AG09309 (cell line): ENCODE data around the gene STK39.

Source experiments
- DNase-seq: peaks from one replicate; pipeline ENCODE4 v3.0.0-alpha.2; 2010; ENCODE audit warnings: low read depth
- H3K4me3 ChIP-seq: 2 replicates; pipeline ENCODE4 v1.5.1; 2011; ENCODE audit warnings: mild to moderate bottlenecking, low read depth, low read length, moderate library complexity; ENCODE audit not compliant: control insufficient read depth
- TF ChIP-seq, protein P1 (sequence below): IDR thresholded peaks from 2 replicates; pipeline ENCODE4 v1.5.1; 2011; ENCODE audit warnings: mild to moderate bottlenecking, low read depth, low read length, inconsistent platforms; ENCODE audit not compliant: insufficient read depth, control insufficient read depth; ENCODE audit errors: missing control alignments

The STK39 gene

DNA sequence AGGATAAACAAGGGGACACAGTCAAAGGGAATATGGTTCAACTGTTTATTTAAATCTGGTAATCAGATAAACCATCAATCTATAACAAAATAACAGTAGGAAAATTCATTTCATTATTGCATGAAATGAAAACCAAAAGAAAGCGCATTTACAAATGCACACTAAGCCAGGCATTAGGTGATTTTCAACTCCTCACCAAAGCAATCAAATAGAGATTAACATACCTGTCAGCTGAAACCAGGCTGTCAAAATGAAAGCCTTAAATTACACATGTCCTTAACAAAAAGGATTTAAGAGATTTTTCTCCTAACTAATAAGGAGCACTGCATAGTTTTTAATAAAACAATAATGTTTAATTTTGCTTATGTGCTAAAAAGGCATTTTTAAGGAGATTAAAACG, 23.0 kb downstream of the STK39 start:
- no peak overlapping the region for H3K4me3 ChIP-seq
- TF ChIP-seq, protein P1, sequence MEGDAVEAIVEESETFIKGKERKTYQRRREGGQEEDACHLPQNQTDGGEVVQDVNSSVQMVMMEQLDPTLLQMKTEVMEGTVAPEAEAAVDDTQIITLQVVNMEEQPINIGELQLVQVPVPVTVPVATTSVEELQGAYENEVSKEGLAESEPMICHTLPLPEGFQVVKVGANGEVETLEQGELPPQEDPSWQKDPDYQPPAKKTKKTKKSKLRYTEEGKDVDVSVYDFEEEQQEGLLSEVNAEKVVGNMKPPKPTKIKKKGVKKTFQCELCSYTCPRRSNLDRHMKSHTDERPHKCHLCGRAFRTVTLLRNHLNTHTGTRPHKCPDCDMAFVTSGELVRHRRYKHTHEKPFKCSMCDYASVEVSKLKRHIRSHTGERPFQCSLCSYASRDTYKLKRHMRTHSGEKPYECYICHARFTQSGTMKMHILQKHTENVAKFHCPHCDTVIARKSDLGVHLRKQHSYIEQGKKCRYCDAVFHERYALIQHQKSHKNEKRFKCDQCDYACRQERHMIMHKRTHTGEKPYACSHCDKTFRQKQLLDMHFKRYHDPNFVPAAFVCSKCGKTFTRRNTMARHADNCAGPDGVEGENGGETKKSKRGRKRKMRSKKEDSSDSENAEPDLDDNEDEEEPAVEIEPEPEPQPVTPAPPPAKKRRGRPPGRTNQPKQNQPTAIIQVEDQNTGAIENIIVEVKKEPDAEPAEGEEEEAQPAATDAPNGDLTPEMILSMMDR: no peak
- no peak for DNase-seq

DNA sequence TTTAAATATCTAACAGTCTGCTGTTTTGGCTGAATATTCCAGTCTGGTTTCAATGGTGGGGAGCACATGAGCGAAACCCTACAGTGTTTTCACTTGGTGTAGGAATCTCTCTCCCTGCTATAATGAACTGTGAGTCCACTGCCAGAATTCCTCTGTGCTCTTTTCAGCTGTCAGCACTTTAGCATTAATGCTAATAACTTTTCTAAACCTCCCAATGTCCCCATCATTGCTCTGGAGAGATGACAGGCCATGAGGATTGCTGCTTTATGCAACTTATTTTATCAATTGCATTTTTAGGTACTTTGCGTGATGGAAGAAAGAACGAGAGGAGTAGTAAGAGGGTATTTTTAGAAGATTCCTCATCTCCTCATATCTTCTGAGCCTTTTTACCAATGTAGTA, 25.3 kb downstream of the STK39 start:
- TF ChIP-seq, protein P1: no peak
- no peak for DNase-seq
- H3K4me3 ChIP-seq: no peak overlapping the region

DNA sequence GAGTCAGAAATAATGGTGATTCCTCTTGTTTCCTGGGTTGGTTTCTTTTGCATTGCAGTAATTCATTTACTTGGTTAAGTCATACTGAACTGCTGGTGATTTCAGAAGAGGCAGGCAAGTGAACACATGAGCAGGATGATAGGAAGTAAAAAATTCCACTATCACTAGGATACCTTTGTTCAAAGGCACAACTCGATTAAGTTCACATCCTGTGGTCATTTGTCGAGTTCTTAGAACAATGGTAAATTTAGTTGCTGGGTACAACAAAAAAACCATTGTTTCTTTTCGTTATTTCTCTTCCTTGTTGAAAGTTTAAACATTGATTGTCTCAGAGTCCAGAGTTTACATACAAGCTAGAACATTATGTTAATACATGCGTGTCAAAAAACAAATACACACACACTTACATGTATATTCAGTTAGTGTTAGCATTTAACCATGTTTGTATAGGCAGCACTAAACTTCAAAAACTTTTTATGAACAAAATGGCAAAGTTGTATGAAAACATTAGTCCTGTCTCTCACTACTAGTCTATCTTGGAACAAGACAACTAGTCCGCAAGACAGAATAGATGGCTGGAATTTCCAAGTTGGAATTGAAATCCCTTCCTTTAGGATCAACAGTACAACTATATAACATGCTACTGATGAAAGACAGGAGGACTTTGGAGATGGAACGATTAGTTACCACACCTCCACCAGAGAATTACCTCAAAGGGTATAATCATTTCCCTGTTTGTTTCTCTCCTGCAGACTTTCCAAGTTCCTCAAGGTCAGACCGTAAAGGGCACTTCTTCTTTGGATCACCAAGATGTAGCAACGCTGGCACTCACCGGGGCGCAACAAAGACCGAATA, 26.2 kb downstream of the STK39 start:
- no peak for DNase-seq

DNA sequence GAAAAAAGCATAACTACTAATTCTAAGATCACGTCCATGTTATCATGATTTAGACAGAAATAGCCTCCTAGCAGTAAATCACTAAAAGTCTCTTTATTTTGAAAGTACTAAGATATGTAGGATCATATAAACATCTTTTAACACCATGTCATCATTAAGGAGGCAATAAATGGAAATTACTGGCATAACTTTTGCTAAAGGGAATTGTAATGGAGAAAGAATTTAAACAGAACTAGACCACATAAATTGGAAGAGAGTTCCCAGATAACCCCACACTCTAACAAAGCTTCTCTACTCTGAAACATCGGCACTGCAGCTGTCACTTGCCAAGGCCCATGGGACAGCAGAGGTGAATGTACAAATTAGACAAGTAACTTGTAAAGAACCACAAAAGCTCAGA, 29.5 kb downstream of the STK39 start:
- H3K4me3 ChIP-seq: no peak overlapping the region

More for the DNA sequence above, 26.2 kb downstream of the STK39 start:
- TF ChIP-seq, protein P1: no peak
- H3K4me3 ChIP-seq: no peak overlapping the region

DNA sequence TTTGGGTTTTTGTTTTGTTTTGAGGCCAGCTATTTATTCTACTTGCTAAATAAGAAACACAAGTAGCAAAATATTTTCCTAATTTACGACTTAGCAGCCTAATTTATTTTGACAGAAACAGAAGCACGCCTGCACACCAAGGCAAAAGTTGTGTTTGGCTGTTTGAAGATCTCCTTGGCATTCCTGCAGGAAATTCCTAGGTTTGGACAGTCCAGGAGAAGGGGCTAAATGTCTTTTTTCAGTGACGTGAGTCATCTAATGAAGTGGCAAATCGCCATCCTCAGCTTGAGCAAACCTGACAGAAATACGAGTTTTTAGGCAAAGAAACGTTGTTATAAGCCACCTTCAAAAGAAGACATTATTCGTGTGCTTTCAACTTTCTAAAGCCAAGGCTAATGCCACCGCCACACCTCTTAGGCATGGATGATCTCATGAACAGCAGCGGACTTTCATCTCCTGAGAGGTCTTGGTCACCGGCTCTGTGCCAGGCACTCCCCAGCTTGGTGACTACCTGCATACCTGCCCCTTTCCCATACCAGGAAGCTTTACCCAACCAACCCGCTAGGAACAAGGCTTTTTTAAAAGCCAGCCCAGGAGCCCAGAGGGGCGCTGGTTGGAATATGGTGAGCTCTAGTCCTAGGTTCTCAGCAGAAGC, 30.9 kb downstream of the STK39 start:
- TF ChIP-seq, protein P1: no peak
- no peak overlapping the region for H3K4me3 ChIP-seq
- no peak for DNase-seq

More for the DNA sequence above, 29.5 kb downstream of the STK39 start:
- TF ChIP-seq, protein P1: no peak
- no peak for DNase-seq

DNA sequence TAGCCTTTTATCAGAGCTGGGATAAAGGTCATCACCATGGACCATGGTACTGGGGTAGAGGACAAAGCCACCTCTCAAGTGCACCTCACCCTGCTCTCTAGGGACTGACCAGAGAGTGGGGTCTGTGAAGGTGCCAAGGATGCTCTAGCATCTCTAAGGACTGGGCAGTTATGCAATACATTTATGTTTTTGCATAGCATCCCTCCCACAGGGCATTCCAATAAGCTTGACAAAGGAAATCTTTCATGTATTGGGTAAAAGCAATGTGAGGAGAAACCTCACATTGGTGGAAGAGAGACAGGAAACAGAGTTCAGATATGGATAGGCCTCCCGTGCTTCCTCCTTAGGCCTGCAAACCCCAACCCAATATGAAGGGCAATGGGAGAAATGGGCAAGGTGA, 31.6 kb downstream of the STK39 start:
- no peak for DNase-seq
- TF ChIP-seq, protein P1: no peak
- no peak overlapping the region for H3K4me3 ChIP-seq
